HepG2 (cell line): ENCODE results near the gene SLC2A5. TPM values are rescaled to one million over a fixed set of nuclear protein-coding genes. Genes with fewer than 3 reads are reported as not detected.

Source experiments
- ATM ChIP-seq: fragments of 450-650 bp; IDR thresholded peaks from 2 replicates; pipeline ENCODE4 v1.7.1; 2017; ENCODE audit warnings: mild to moderate bottlenecking, borderline replicate concordance
- DPF2 ChIP-seq: sonication (generic); formaldehyde crosslinking; IDR thresholded peaks from 2 replicates; pipeline ENCODE4 v1.4.0; 2020; ENCODE audit warnings: mild to moderate bottlenecking, low read depth, missing genetic modification reagents, borderline replicate concordance
- IKZF4 ChIP-seq: sonication (generic); formaldehyde crosslinking; IDR thresholded peaks from 2 replicates; pipeline ENCODE4 v1.5.1; 2020; ENCODE audit warnings: borderline replicate concordance, mild to moderate bottlenecking, low read depth, missing genetic modification reagents; ENCODE audit errors: not compliant biosample characterization
- MZF1 ChIP-seq: sonication (generic); formaldehyde crosslinking; IDR thresholded peaks from 2 replicates; pipeline ENCODE4 v1.8.1; 2023; ENCODE audit warnings: mild to moderate bottlenecking, missing genetic modification reagents, borderline replicate concordance
- PHF5A ChIP-seq: IDR thresholded peaks from one replicate; pipeline ENCODE4 v1.6.1; 2018; ENCODE audit warnings: low read depth, missing genetic modification reagents; ENCODE audit not compliant: unreplicated experiment
- TAF15 ChIP-seq: fragments of 200-400 bp; formaldehyde crosslinking; IDR thresholded peaks from one replicate; pipeline ENCODE4 v1.6.1; 2018; ENCODE audit warnings: mild to moderate bottlenecking, low read depth, low read length; ENCODE audit not compliant: poor library complexity, severe bottlenecking
- ZFX ChIP-seq: sonication (generic); formaldehyde crosslinking; IDR thresholded peaks from 2 replicates; pipeline ENCODE4 v1.4.0; 2020; ENCODE audit warnings: mild to moderate bottlenecking, low read depth, missing genetic modification reagents, moderate library complexity
- ZNF317 ChIP-seq: sonication (generic); formaldehyde crosslinking; IDR thresholded peaks from 2 replicates; pipeline ENCODE4 v1.5.0; 2020; ENCODE audit warnings: mild to moderate bottlenecking, missing genetic modification reagents
- ZZZ3 ChIP-seq: sonication (generic); formaldehyde crosslinking; IDR thresholded peaks from 2 replicates; pipeline ENCODE4 v1.4.0; 2020; ENCODE audit warnings: missing genetic modification reagents, mild to moderate bottlenecking, borderline replicate concordance
- polyA plus RNA-seq, 8 experiments: library from polyadenylated mRNA; depleted of rRNA in 3 of 8; stranded (reverse) in 7 of 8; unstranded in 1 of 8; fragments of >200 nt; fragmentation: Illumina TruSeq in 4 of 8; extraction: Trizol in 4 of 8; gene quantifications; 2 replicates each; pipeline versions ENCODE4 v1.2.1 to v1.2.3, GENCODE V29; 2011 to 2016; ENCODE audit warnings: low read depth in 4 of 8, missing spikeins in 1 of 8, mixed read lengths in 1 of 8; ENCODE audit not compliant: insufficient read depth in 1 of 8
- total RNA-seq, 5 experiments: library from RNA; depleted of rRNA; stranded (reverse); fragments of >200 nt; fragmentation: Illumina TruSeq; extraction: Trizol; gene quantifications; 2 replicates each; pipeline ENCODE4 v1.2.3, GENCODE V29; 2016; ENCODE audit warnings: low read depth in 1 of 5
- TF ChIP-seq, protein P1 (sequence below), 2 experiments: sonication (generic) in 1 of 2; formaldehyde crosslinking in 1 of 2; IDR thresholded peaks; 2 replicates each; pipeline versions ENCODE4 v1.6.1 to v1.9.0; 2014 to 2022; ENCODE audit warnings: antibody characterized with exemption in 1 of 2, borderline replicate concordance in 1 of 2, inconsistent platforms in 1 of 2, low read depth in 1 of 2, missing genetic modification reagents in 1 of 2
- TF ChIP-seq, protein P2 (sequence below): sonication (generic); formaldehyde crosslinking; IDR thresholded peaks from 2 replicates; pipeline ENCODE4 v1.8.1; 2022; ENCODE audit warnings: low read depth, mild to moderate bottlenecking, missing genetic modification reagents
- TF ChIP-seq, protein P3 (sequence below): IDR thresholded peaks from 2 replicates; pipeline ENCODE4 v1.4.0; 2020; ENCODE audit warnings: mild to moderate bottlenecking, missing genetic modification reagents
- TF ChIP-seq, protein P4 (sequence below): sonication (generic); formaldehyde crosslinking; IDR thresholded peaks from 2 replicates; pipeline ENCODE4 v1.4.0; 2020; ENCODE audit warnings: mild to moderate bottlenecking, missing genetic modification reagents

The SLC2A5 gene
- total and polyA plus RNA-seq, 2 of the 13 experiments (the other 11 are each of a cell fraction or from before 2014, with no cell fraction given): 0.04 to 0.54 TPM

DNA sequence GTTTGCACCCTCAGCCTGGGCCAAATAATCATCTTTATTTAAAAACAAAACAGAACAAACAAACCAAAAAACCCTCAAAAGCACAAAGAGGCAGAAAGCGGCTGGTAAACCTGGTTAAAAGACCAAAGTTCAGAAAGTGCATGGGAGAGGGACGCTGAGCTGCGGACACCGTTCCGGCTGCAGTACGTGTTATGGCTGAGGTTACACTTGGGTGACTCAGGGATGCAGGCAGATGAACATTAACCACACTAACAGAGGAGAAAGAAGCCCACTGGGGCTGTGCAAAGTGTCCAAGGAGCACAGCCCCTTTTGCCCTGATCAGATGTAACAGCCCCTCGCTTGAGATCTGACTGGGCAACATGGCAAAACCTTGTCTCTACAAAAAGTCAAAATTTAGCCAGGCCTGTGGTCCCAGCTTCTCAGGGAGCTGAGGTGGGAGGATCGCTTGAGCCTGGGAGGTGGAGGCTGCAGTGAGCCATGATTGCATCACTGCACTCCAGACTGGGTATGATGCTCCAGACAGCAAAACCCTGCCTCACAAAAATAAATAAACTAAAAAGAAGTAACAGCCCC, 31.1 kb upstream of the SLC2A5 start (continued):
- TF ChIP-seq ZZZ3: no peak
- TF ChIP-seq, protein P1, sequence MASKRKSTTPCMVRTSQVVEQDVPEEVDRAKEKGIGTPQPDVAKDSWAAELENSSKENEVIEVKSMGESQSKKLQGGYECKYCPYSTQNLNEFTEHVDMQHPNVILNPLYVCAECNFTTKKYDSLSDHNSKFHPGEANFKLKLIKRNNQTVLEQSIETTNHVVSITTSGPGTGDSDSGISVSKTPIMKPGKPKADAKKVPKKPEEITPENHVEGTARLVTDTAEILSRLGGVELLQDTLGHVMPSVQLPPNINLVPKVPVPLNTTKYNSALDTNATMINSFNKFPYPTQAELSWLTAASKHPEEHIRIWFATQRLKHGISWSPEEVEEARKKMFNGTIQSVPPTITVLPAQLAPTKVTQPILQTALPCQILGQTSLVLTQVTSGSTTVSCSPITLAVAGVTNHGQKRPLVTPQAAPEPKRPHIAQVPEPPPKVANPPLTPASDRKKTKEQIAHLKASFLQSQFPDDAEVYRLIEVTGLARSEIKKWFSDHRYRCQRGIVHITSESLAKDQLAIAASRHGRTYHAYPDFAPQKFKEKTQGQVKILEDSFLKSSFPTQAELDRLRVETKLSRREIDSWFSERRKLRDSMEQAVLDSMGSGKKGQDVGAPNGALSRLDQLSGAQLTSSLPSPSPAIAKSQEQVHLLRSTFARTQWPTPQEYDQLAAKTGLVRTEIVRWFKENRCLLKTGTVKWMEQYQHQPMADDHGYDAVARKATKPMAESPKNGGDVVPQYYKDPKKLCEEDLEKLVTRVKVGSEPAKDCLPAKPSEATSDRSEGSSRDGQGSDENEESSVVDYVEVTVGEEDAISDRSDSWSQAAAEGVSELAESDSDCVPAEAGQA (IDR thresholded peaks at IDR 0.05; ENCODE audit: low read depth): no peak
- TF ChIP-seq, protein P1 (CRISPR knock-in tag; IDR thresholded peaks at IDR 0.05; ENCODE audit: borderline replicate concordance): no peak
- peak; percentile 74 for TF ChIP-seq ZNF317 (CRISPR knock-in tag)
- TF ChIP-seq PHF5A: peak; percentile 32
- no peak for TF ChIP-seq MZF1 (CRISPR knock-in tag)
- TF ChIP-seq ATM: no peak
- TF ChIP-seq, protein P2, sequence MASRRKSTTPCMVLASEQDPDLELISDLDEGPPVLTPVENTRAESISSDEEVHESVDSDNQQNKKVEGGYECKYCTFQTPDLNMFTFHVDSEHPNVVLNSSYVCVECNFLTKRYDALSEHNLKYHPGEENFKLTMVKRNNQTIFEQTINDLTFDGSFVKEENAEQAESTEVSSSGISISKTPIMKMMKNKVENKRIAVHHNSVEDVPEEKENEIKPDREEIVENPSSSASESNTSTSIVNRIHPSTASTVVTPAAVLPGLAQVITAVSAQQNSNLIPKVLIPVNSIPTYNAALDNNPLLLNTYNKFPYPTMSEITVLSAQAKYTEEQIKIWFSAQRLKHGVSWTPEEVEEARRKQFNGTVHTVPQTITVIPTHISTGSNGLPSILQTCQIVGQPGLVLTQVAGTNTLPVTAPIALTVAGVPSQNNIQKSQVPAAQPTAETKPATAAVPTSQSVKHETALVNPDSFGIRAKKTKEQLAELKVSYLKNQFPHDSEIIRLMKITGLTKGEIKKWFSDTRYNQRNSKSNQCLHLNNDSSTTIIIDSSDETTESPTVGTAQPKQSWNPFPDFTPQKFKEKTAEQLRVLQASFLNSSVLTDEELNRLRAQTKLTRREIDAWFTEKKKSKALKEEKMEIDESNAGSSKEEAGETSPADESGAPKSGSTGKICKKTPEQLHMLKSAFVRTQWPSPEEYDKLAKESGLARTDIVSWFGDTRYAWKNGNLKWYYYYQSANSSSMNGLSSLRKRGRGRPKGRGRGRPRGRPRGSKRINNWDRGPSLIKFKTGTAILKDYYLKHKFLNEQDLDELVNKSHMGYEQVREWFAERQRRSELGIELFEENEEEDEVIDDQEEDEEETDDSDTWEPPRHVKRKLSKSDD (CRISPR knock-in tag): no peak
- TF ChIP-seq, protein P3, sequence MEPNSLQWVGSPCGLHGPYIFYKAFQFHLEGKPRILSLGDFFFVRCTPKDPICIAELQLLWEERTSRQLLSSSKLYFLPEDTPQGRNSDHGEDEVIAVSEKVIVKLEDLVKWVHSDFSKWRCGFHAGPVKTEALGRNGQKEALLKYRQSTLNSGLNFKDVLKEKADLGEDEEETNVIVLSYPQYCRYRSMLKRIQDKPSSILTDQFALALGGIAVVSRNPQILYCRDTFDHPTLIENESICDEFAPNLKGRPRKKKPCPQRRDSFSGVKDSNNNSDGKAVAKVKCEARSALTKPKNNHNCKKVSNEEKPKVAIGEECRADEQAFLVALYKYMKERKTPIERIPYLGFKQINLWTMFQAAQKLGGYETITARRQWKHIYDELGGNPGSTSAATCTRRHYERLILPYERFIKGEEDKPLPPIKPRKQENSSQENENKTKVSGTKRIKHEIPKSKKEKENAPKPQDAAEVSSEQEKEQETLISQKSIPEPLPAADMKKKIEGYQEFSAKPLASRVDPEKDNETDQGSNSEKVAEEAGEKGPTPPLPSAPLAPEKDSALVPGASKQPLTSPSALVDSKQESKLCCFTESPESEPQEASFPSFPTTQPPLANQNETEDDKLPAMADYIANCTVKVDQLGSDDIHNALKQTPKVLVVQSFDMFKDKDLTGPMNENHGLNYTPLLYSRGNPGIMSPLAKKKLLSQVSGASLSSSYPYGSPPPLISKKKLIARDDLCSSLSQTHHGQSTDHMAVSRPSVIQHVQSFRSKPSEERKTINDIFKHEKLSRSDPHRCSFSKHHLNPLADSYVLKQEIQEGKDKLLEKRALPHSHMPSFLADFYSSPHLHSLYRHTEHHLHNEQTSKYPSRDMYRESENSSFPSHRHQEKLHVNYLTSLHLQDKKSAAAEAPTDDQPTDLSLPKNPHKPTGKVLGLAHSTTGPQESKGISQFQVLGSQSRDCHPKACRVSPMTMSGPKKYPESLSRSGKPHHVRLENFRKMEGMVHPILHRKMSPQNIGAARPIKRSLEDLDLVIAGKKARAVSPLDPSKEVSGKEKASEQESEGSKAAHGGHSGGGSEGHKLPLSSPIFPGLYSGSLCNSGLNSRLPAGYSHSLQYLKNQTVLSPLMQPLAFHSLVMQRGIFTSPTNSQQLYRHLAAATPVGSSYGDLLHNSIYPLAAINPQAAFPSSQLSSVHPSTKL (CRISPR knock-in tag): peak; percentile 72
- TF ChIP-seq IKZF4: no peak
- peak; percentile 62 for TF ChIP-seq ZFX (CRISPR knock-in tag)
- TF ChIP-seq, protein P4, sequence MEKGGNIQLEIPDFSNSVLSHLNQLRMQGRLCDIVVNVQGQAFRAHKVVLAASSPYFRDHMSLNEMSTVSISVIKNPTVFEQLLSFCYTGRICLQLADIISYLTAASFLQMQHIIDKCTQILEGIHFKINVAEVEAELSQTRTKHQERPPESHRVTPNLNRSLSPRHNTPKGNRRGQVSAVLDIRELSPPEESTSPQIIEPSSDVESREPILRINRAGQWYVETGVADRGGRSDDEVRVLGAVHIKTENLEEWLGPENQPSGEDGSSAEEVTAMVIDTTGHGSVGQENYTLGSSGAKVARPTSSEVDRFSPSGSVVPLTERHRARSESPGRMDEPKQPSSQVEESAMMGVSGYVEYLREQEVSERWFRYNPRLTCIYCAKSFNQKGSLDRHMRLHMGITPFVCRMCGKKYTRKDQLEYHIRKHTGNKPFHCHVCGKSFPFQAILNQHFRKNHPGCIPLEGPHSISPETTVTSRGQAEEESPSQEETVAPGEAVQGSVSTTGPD (CRISPR knock-in tag): peak; percentile 81
- TF ChIP-seq DPF2 (CRISPR knock-in tag): peak; percentile 65; the same call in 1 of the 2 replicates
- TF ChIP-seq TAF15: no peak
